ENCODE results near the gene SPTBN5.

Gene SPTBN5

GRCh38 chr15:41869770-41870688 lies 23.8 kb downstream of the SPTBN5 start:
- Histone ChIP-seq H3F3A (ENCODE audit: low read depth) (no peaks in the 10 kb centered on the region), H4K20me1 (ENCODE audit: insufficient read depth, low read length, poor library complexity, severe bottlenecking) (no peaks in the 10 kb centered on the region), H3K9me2 (replicated peaks; ENCODE audit: low read depth, low read length) (no peaks in the 10 kb centered on the region), H2AFZ (ENCODE audit: low read length) (no peak overlapping the region), H3K4me1 (ENCODE audit: insufficient read depth, low read length, poor library complexity, severe bottlenecking) (peaks cover 17% of the 10 kb centered on the region), H3K27me3 (ENCODE audit: insufficient read depth, low read length, poor library complexity, severe bottlenecking) (no peaks in the 10 kb centered on the region), H3K9ac (ENCODE audit: low read depth, low read length, poor library complexity, severe bottlenecking) (no peak overlapping the region), H3K4me2 (ENCODE audit: low read depth, low read length, poor library complexity, severe bottlenecking) (no peak overlapping the region), H3K79me2 (ENCODE audit: insufficient read depth, low read length) (no peaks in the 10 kb centered on the region), H3K36me3 (ENCODE audit: insufficient read depth, low read length) (no peaks in the 10 kb centered on the region), H3K9me3 (ENCODE audit: insufficient read depth, low read depth, low read length) (no peaks in the 10 kb centered on the region), H3K4me3 (ENCODE audit: low read length, poor library complexity, severe bottlenecking) (no peak overlapping the region)
- TF ChIP-seq CTCF (conservative IDR thresholded peaks at IDR 0.05; ENCODE audit: low read length) (no peak), EZH2phosphoT487 (IDR thresholded peaks at IDR 0.05; ENCODE audit: borderline replicate concordance) (no peak)

GRCh38 chr15:41868321-41868720 lies 25.5 kb downstream of the SPTBN5 start:
- no peak for TF ChIP-seq CTCF (conservative IDR thresholded peaks at IDR 0.05; ENCODE audit: low read length)
- no peak for TF ChIP-seq EZH2phosphoT487 (IDR thresholded peaks at IDR 0.05; ENCODE audit: borderline replicate concordance)
- no peaks in the 10 kb centered on the region for H3K9me2 ChIP-seq (replicated peaks; ENCODE audit: low read depth, low read length)

GRCh38 chr15:41866872-41867579 lies 26.8 kb downstream of the SPTBN5 start:
- H3K4me2 ChIP-seq (ENCODE audit: low read depth, low read length, poor library complexity, severe bottlenecking) = no peak overlapping the region
- H3K4me3 ChIP-seq (ENCODE audit: low read length, poor library complexity, severe bottlenecking) = no peak overlapping the region
- H3K27me3 ChIP-seq (ENCODE audit: insufficient read depth, low read length, poor library complexity, severe bottlenecking) = no peaks in the 10 kb centered on the region
- H3F3A ChIP-seq (ENCODE audit: low read depth) = no peaks in the 10 kb centered on the region
- no peak overlapping the region for H2AFZ ChIP-seq (ENCODE audit: low read length)
- no peaks in the 10 kb centered on the region for H3K9me2 ChIP-seq (replicated peaks; ENCODE audit: low read depth, low read length)
- H4K20me1 ChIP-seq (ENCODE audit: insufficient read depth, low read length, poor library complexity, severe bottlenecking) = no peaks in the 10 kb centered on the region
- H3K9me3 ChIP-seq (ENCODE audit: insufficient read depth, low read depth, low read length) = no peaks in the 10 kb centered on the region
- no peaks in the 10 kb centered on the region for H3K36me3 ChIP-seq (ENCODE audit: insufficient read depth, low read length)
- H3K9ac ChIP-seq (ENCODE audit: low read depth, low read length, poor library complexity, severe bottlenecking) = no peak overlapping the region
- peaks cover 31% of the 10 kb centered on the region for H3K4me1 ChIP-seq (ENCODE audit: insufficient read depth, low read length, poor library complexity, severe bottlenecking)
- no peaks in the 10 kb centered on the region for H3K79me2 ChIP-seq (ENCODE audit: insufficient read depth, low read length)
- no peak for TF ChIP-seq EZH2phosphoT487 (IDR thresholded peaks at IDR 0.05; ENCODE audit: borderline replicate concordance)
- TF ChIP-seq CTCF (conservative IDR thresholded peaks at IDR 0.05; ENCODE audit: low read length) = no peak

More at GRCh38 chr15:41868321-41868720, 25.5 kb downstream of the SPTBN5 start:
- no peaks in the 10 kb centered on the region for H3K9me3 ChIP-seq (ENCODE audit: insufficient read depth, low read depth, low read length)
- no peak overlapping the region for H3K4me2 ChIP-seq (ENCODE audit: low read depth, low read length, poor library complexity, severe bottlenecking)
- no peaks in the 10 kb centered on the region for H3K36me3 ChIP-seq (ENCODE audit: insufficient read depth, low read length)
- H3K4me3 ChIP-seq (ENCODE audit: low read length, poor library complexity, severe bottlenecking) = no peak overlapping the region
- peaks cover 23% of the 10 kb centered on the region for H3K4me1 ChIP-seq (ENCODE audit: insufficient read depth, low read length, poor library complexity, severe bottlenecking)
- no peaks in the 10 kb centered on the region for H4K20me1 ChIP-seq (ENCODE audit: insufficient read depth, low read length, poor library complexity, severe bottlenecking)
- H3K27me3 ChIP-seq (ENCODE audit: insufficient read depth, low read length, poor library complexity, severe bottlenecking) = no peaks in the 10 kb centered on the region
- H3K79me2 ChIP-seq (ENCODE audit: insufficient read depth, low read length) = no peaks in the 10 kb centered on the region
- no peaks in the 10 kb centered on the region for H3F3A ChIP-seq (ENCODE audit: low read depth)
- no peak overlapping the region for H2AFZ ChIP-seq (ENCODE audit: low read length)
- H3K9ac ChIP-seq (ENCODE audit: low read depth, low read length, poor library complexity, severe bottlenecking) = no peak overlapping the region

Measured in Loucy (cell line).